Measurements from ENCODE around the gene TXLNG. TPM values are rescaled to one million over a fixed set of nuclear protein-coding genes. Genes with fewer than 3 reads are reported as not detected.

TXLNG gene
- 10 to 100 TPM; 13.7 to 14.0 TPM for total RNA-seq
- polyA plus RNA-seq (ENCODE audit: insufficient read depth, low read depth, low replicate concordance): 9.2 TPM
- long read RNA-seq, donor 1, full-length matches to known transcripts: 1 of 20 reads
- long read RNA-seq, donor 1, partial matches to known transcripts: 19 of 20 reads
- long read RNA-seq, donor 1, other reads (novel, unspliced or antisense): 0 of 20 reads
- long read RNA-seq, donor 2, full-length matches to known transcripts: 2 of 2 reads
- long read RNA-seq, donor 2, partial matches to known transcripts: 0 of 2 reads
- long read RNA-seq, donor 2, other reads (novel, unspliced or antisense): 0 of 2 reads

- intact Hi-C loops (cut with DNase I; ENCODE audit: low total_unique reads): no loop called here
- Histone ChIP-seq H3K27ac (peak within 1 kb of the TSS; percentile 80 to 84), H3K4me3 (peak within 1 kb of the TSS; percentile 63 to 73), H3K4me1 (no peaks in the 10 kb centered on the region), H3K27me3 (no peaks in the 10 kb centered on the region), H3K9me3 (no peaks in the 10 kb centered on the region), H3K36me3 (ENCODE audit: low read depth, missing control alignments) (no peaks in the 10 kb centered on the region)
- TF ChIP-seq POLR2A (IDR thresholded peaks at IDR 0.05) (no peak), CTCF (IDR thresholded peaks at IDR 0.05) (no peak)
- peak; percentile 97 for DNase-seq
- 0% methylated on average over 8 of the region's 59 CpGs; no CpG with 5 or more reads in 1 of the 2 donors for WGBS, 2 donors
These were observed at the start of gene TXLNG for GRCh38 chrX:16786139-16786790. Gene TXLNG, plus strand, starts transcription at chrX:16786466. Its CDS starts 22 bp downstream, at chrX:16786488.

- no peak overlapping the region for H3K27ac ChIP-seq
- intact Hi-C loops (cut with DNase I; ENCODE audit: low total_unique reads): no loop called here
- no peaks in the 10 kb centered on the region for H3K36me3 ChIP-seq (ENCODE audit: low read depth, missing control alignments)
- no peaks in the 10 kb centered on the region for H3K4me1 ChIP-seq
- no peak for DNase-seq
- no peaks in the 10 kb centered on the region for H3K9me3 ChIP-seq
- 93 to 99% methylated on average over 5 of the region's 5 CpGs for WGBS, 2 donors
- no peak overlapping the region for H3K4me3 ChIP-seq
- TF ChIP-seq CTCF (IDR thresholded peaks at IDR 0.05) (no peak), POLR2A (IDR thresholded peaks at IDR 0.05) (no peak)
- H3K27me3 ChIP-seq: no peaks in the 10 kb centered on the region
These were observed 49.2 kb upstream of the TXLNG start for GRCh38 chrX:16737024-16737423.

- TF ChIP-seq CTCF (IDR thresholded peaks at IDR 0.05) (no peak), POLR2A (IDR thresholded peaks at IDR 0.05) (no peak)
- intact Hi-C loops (cut with DNase I; ENCODE audit: low total_unique reads): no loop called here
- 74% methylated on average over 6 of the region's 6 CpGs; no CpG with 5 or more reads in 1 of the 2 donors for WGBS, 2 donors
- DNase-seq: no peak
- no peaks in the 10 kb centered on the region for H3K36me3 ChIP-seq (ENCODE audit: low read depth, missing control alignments)
- H3K27ac ChIP-seq: no peak overlapping the region
- no peaks in the 10 kb centered on the region for H3K27me3 ChIP-seq
- no peak overlapping the region for H3K4me3 ChIP-seq
- no peaks in the 10 kb centered on the region for H3K9me3 ChIP-seq
- no peaks in the 10 kb centered on the region for H3K4me1 ChIP-seq
These were observed 46.7 kb upstream of the TXLNG start for GRCh38 chrX:16739574-16739973.

GRCh38 chrX:16743604-16744325 is 42.5 kb upstream of the TXLNG start:
- Histone ChIP-seq H3K27me3 (no peaks in the 10 kb centered on the region), H3K4me3 (no peak overlapping the region), H3K9me3 (no peaks in the 10 kb centered on the region), H3K27ac (no peak overlapping the region), H3K36me3 (ENCODE audit: low read depth, missing control alignments) (no peaks in the 10 kb centered on the region), H3K4me1 (no peaks in the 10 kb centered on the region)
- TF ChIP-seq POLR2A (IDR thresholded peaks at IDR 0.05) (no peak), CTCF (IDR thresholded peaks at IDR 0.05) (no peak)
- intact Hi-C loops (cut with DNase I; ENCODE audit: low total_unique reads): no loop called here
- DNase-seq: no peak
- 67 to 86% methylated on average over 9 to 12 of the region's 12 CpGs for WGBS, 2 donors

Measured in testis (tissue), 5 donors.